Kidney epithelial cell (primary cell): ENCODE measurements around the gene PCDHGB5. TPM values are rescaled to one million over a fixed set of nuclear protein-coding genes. Genes with fewer than 3 reads are reported as not detected.

Experiments
- DNase-seq: peaks from one replicate; pipeline ENCODE4 v3.0.0-alpha.2; 2010; ENCODE audit warnings: low read depth
- H3K27me3 ChIP-seq: 2 replicates; pipeline ENCODE4 v1.6.0; 2011; ENCODE audit warnings: low read length; ENCODE audit not compliant: control insufficient read depth, insufficient read depth
- H3K36me3 ChIP-seq: 2 replicates; pipeline ENCODE4 v1.5.1; 2011; ENCODE audit warnings: low read length; ENCODE audit not compliant: control insufficient read depth, insufficient read depth
- H3K4me3 ChIP-seq: 2 replicates; pipeline ENCODE4 v1.5.1; 2011; ENCODE audit warnings: low read depth, mild to moderate bottlenecking, control low read depth, low read length
- CTCF ChIP-seq: IDR thresholded peaks from 2 replicates; pipeline ENCODE4 v1.5.1; 2011; ENCODE audit warnings: mild to moderate bottlenecking, moderate library complexity, low read length, control low read depth, inconsistent platforms; ENCODE audit not compliant: insufficient read depth, poor library complexity, severe bottlenecking
- total RNA-seq: library from RNA; depleted of rRNA; stranded (reverse); fragments of >200 nt; gene quantifications from 2 replicates; pipeline ENCODE4 v1.2.3, GENCODE V29; 2015

Gene PCDHGB5
- total RNA-seq, 1 donor from 2014 or later, result 19.3 TPM

DNA sequence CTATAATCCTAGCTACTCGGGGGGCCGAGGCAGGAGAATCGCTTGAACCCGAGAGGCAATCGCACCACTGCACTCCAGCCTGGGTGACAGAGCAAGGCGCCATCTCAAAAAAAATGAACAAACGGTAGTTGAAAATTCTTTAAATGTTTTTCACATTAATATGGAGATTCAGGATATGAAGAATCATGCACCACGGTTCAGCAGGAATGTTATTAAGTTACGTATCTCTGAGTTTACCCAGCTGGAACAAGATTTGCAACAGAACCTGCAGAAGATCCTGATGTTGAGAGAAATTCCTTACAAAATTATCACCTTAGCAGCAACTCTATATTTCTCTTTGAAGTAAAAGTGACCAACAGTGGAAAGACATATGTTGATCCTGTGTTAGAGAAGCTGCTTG, 42.6 kb downstream of the PCDHGB5 start:
- no peak for DNase-seq
- Histone ChIP-seq H3K4me3 (no peak overlapping the region), H3K36me3 (no peaks in the 10 kb centered on the region), H3K27me3 (no peaks in the 10 kb centered on the region)
- TF ChIP-seq CTCF, result no peak

DNA sequence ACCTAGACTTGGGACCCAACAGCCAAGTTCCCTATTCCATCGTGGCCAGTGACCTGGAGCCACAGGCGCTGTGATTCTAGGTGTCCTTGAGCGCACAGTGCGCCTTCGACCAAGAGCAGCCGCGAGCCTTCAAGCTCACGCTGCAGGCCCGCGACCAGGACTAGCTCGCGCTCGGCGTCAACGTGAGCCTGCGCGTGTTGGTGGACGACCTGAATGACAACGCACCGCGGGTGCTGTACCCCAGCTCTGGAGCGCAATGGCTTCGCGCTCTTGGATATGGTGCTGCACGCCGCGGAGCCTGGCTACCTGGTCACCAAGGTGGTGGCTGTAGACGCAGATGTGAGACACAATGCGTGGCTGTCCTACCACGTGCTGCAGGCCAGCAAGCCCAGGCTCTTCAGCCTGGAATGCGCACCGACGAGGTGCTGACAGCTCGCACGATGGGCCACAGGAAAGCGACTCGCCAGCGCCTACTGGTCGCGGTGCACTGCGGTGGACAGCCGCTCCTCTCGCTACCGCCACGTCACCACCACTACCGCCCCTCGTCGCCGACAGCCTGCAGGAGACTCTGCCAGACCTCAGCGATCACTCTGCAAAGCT, 43.9 kb downstream of the PCDHGB5 start:
- no peaks in the 10 kb centered on the region for H3K27me3 ChIP-seq
- no peak for DNase-seq
- no peak overlapping the region for H3K4me3 ChIP-seq
- no peaks in the 10 kb centered on the region for H3K36me3 ChIP-seq
- TF ChIP-seq CTCF, result no peak

Other genes starting within 250 kb of the PCDHGB5 start
- gene PCDHB6, start 247.9 kb upstream of the PCDHGB5 start, total RNA-seq, result 0.67 and 0.68 TPM in 2 replicates
- 0.96 and 1.5 TPM in 2 replicates for gene PCDHB7, start 225.3 kb upstream of the PCDHGB5 start, total RNA-seq
- gene PCDHB8, start 220.2 kb upstream of the PCDHGB5 start, total RNA-seq, result 0.34 and 0.84 TPM in 2 replicates
- 0.92 and 1.4 TPM in 2 replicates for gene PCDHB16, start 215.6 kb upstream of the PCDHGB5 start, total RNA-seq
- gene PCDHB9, start 210.8 kb upstream of the PCDHGB5 start, total RNA-seq, result 0.71 and 0.82 TPM in 2 replicates
- gene PCDHB10, start 205.6 kb upstream of the PCDHGB5 start, total RNA-seq, result 1.6 and 3.4 TPM in 2 replicates
- 1.8 and 3.1 TPM in 2 replicates for gene PCDHB11, start 198.3 kb upstream of the PCDHGB5 start, total RNA-seq
- 1.2 and 1.6 TPM in 2 replicates for gene PCDHB12, start 189.2 kb upstream of the PCDHGB5 start, total RNA-seq
- 1.9 and 3.1 TPM in 2 replicates for gene PCDHB13, start 184.0 kb upstream of the PCDHGB5 start, total RNA-seq
- gene PCDHB14, start 174.6 kb upstream of the PCDHGB5 start, total RNA-seq, result 1.5 and 2.9 TPM in 2 replicates
- gene PCDHB15, start 152.6 kb upstream of the PCDHGB5 start, total RNA-seq, result 2.3 and 3.0 TPM in 2 replicates
- not detected in 2 replicates for gene SLC25A2, start 93.9 kb upstream of the PCDHGB5 start, total RNA-seq
- gene TAF7, start 77.2 kb upstream of the PCDHGB5 start, total RNA-seq, result 72.6 and 78.0 TPM in 2 replicates
- gene PCDHGA1, start 67.4 kb upstream of the PCDHGB5 start, total RNA-seq, result 0.67 and 0.68 TPM in 2 replicates
- gene PCDHGA2, start 59.2 kb upstream of the PCDHGB5 start, total RNA-seq, result 2.8 and 2.9 TPM in 2 replicates
- 2.4 and 2.6 TPM in 2 replicates for gene PCDHGA3, start 54.1 kb upstream of the PCDHGB5 start, total RNA-seq
- 1.6 and 1.7 TPM in 2 replicates for gene PCDHGB1, start 47.8 kb upstream of the PCDHGB5 start, total RNA-seq
- 3.5 and 3.6 TPM in 2 replicates for gene PCDHGA4, start 42.9 kb upstream of the PCDHGB5 start, total RNA-seq
- gene PCDHGB2, start 38.0 kb upstream of the PCDHGB5 start, total RNA-seq, result 1.2 and 1.9 TPM in 2 replicates
- gene PCDHGA5, start 33.8 kb upstream of the PCDHGB5 start, total RNA-seq, result 0.58 and 1.5 TPM in 2 replicates
- gene PCDHGB3, start 27.7 kb upstream of the PCDHGB5 start, total RNA-seq, result 1.3 and 3.6 TPM in 2 replicates
- gene PCDHGA6, start 24.1 kb upstream of the PCDHGB5 start, total RNA-seq, result 1.7 and 3.1 TPM in 2 replicates
- 2.2 and 3.1 TPM in 2 replicates for gene PCDHGA7, start 15.2 kb upstream of the PCDHGB5 start, total RNA-seq
- 6.4 and 9.2 TPM in 2 replicates for gene PCDHGB4, start 10.2 kb upstream of the PCDHGB5 start, total RNA-seq
- gene PCDHGA8, start 5.3 kb upstream of the PCDHGB5 start, total RNA-seq, result 0.96 and 1.0 TPM in 2 replicates
- gene PCDHGA9, start 4.8 kb downstream of the PCDHGB5 start, total RNA-seq, result 3.6 and 5.2 TPM in 2 replicates
- 3.4 and 3.6 TPM in 2 replicates for gene PCDHGB6, start 10.1 kb downstream of the PCDHGB5 start, total RNA-seq
- gene PCDHGA10, start 15.0 kb downstream of the PCDHGB5 start, total RNA-seq, result 5.5 and 6.0 TPM in 2 replicates
- gene PCDHGB7, start 19.7 kb downstream of the PCDHGB5 start, total RNA-seq, result 14.0 and 14.1 TPM in 2 replicates
- gene PCDHGA11, start 23.1 kb downstream of the PCDHGB5 start, total RNA-seq, result 6.7 and 7.4 TPM in 2 replicates
- 2.1 and 3.6 TPM in 2 replicates for gene PCDHGA12, start 32.6 kb downstream of the PCDHGB5 start, total RNA-seq
- 41.9 and 47.3 TPM in 2 replicates for gene PCDHGC3, start 78.0 kb downstream of the PCDHGB5 start, total RNA-seq
- 0.62 and 1.1 TPM in 2 replicates for gene PCDHGC4, start 87.1 kb downstream of the PCDHGB5 start, total RNA-seq
- 0.54 and 0.89 TPM in 2 replicates for gene PCDHGC5, start 91.1 kb downstream of the PCDHGB5 start, total RNA-seq
- 99.7 and 103 TPM in 2 replicates for gene DIAPH1, start 221.1 kb downstream of the PCDHGB5 start, total RNA-seq
- gene HDAC3, start 238.9 kb downstream of the PCDHGB5 start, total RNA-seq, result 39.7 and 54.2 TPM in 2 replicates
- 7.8 and 12.6 TPM in 2 replicates for gene RELL2, start 239.1 kb downstream of the PCDHGB5 start, total RNA-seq